HEK293T (cell line): ENCODE data around the gene SFRP5.

Source experiments
- FOXA1 ChIP-seq: fragments of 450-650 bp; IDR thresholded peaks from 2 replicates; pipeline ENCODE4 v1.6.1; 2016; ENCODE audit warnings: mild to moderate bottlenecking
- FOXM1 ChIP-seq: fragments of 450-650 bp; IDR thresholded peaks from 2 replicates; pipeline ENCODE4 v1.6.1; 2017; ENCODE audit warnings: mild to moderate bottlenecking, borderline replicate concordance
- TARDBP ChIP-seq: fragments of 450-650 bp; IDR thresholded peaks from 2 replicates; pipeline ENCODE4 v1.6.1; 2016

DNA sequence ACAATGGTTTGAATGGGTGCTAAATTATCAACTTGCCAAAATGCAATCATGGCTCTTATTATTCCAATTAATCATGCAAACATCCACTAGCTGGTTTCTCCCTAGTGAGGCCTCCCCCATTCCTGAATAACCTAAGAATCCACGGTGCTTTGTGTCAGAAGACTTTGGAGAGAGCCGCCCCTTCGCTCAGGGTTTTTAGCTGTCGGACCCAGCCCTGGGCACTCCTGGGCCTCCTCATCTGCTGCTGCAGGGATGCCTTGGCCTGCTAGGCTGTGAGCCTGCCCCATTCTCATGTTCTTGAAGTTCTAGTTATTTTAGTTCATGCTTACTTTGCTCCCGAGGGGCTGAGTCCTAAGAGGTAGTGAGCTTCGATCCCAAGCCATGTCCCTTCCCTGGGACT, 34.1 kb upstream of the SFRP5 start:
- no peak for TF ChIP-seq FOXA1
- TF ChIP-seq TARDBP, result no peak
- no peak for TF ChIP-seq FOXM1
